ENCODE results near the gene BBS5. TPM values are rescaled to one million over a fixed set of nuclear protein-coding genes. Genes with fewer than 3 reads are reported as not detected.
"Not testable (repeated sequence)": the region's sequence is repeated elsewhere in the genome, so short reads cannot be mapped to it uniquely, and the experiment has no call there.

Gene BBS5
- total RNA-seq, 1 donor from 2014 or later: 8.9 TPM

- peaks cover 9% of the 10 kb centered on the region for H3K27me3 Mint-ChIP-seq (ENCODE audit: low read depth)
- no peak overlapping the region for H3K27ac Mint-ChIP-seq (ENCODE audit: unreplicated experiment)
- peaks cover 11% of the 10 kb centered on the region for H3K9me3 Mint-ChIP-seq (ENCODE audit: low read depth)
- DNase-seq (ENCODE audit: low spot score): no peak
- TF ChIP-seq CTCF (IDR thresholded peaks at IDR 0.05): no peak
- no peaks in the 10 kb centered on the region for H3K36me3 Mint-ChIP-seq (ENCODE audit: low read depth)
- no peaks in the 10 kb centered on the region for H3K4me1 Mint-ChIP-seq (ENCODE audit: low read depth)
- no peak overlapping the region for H3K4me3 Mint-ChIP-seq (ENCODE audit: unreplicated experiment)
Observed at GRCh38 chr2:169448316-169448715, 31.0 kb upstream of the BBS5 start.

GRCh38 chr2:169448865-169449264 lies 30.4 kb upstream of the BBS5 start:
- Mint-ChIP-seq H3K9me3 (ENCODE audit: low read depth) (peaks cover 9% of the 10 kb centered on the region), H3K36me3 (ENCODE audit: low read depth) (no peaks in the 10 kb centered on the region), H3K27ac (ENCODE audit: unreplicated experiment) (no peak overlapping the region), H3K4me1 (ENCODE audit: low read depth) (no peaks in the 10 kb centered on the region), H3K27me3 (ENCODE audit: low read depth) (peaks cover 7% of the 10 kb centered on the region), H3K4me3 (ENCODE audit: unreplicated experiment) (no peak overlapping the region)
- no peak for TF ChIP-seq CTCF (IDR thresholded peaks at IDR 0.05)
- DNase-seq (ENCODE audit: low spot score): no peak

GRCh38 chr2:169452080-169452479 lies 27.2 kb upstream of the BBS5 start:
- Mint-ChIP-seq H3K9me3 (ENCODE audit: low read depth) (no peaks in the 10 kb centered on the region), H3K27ac (ENCODE audit: unreplicated experiment) (no peak overlapping the region), H3K4me1 (ENCODE audit: low read depth) (no peaks in the 10 kb centered on the region), H3K27me3 (ENCODE audit: low read depth) (peaks cover 8% of the 10 kb centered on the region), H3K36me3 (ENCODE audit: low read depth) (no peaks in the 10 kb centered on the region), H3K4me3 (ENCODE audit: unreplicated experiment) (no peak overlapping the region)
- peak; percentile 87 for TF ChIP-seq CTCF (IDR thresholded peaks at IDR 0.05)
- no peak for DNase-seq (ENCODE audit: low spot score)

GRCh38 chr2:169453044-169453443 lies 26.2 kb upstream of the BBS5 start:
- H3K4me3 Mint-ChIP-seq (ENCODE audit: unreplicated experiment); H3K27me3 Mint-ChIP-seq (ENCODE audit: low read depth); DNase-seq (ENCODE audit: low spot score); H3K9me3 Mint-ChIP-seq (ENCODE audit: low read depth); H3K4me1 Mint-ChIP-seq (ENCODE audit: low read depth); H3K27ac Mint-ChIP-seq (ENCODE audit: unreplicated experiment); H3K36me3 Mint-ChIP-seq (ENCODE audit: low read depth): not testable (repeated sequence)

GRCh38 chr2:169461143-169461542 lies 18.2 kb upstream of the BBS5 start:
- Mint-ChIP-seq H3K4me3 (ENCODE audit: unreplicated experiment) (no peak overlapping the region), H3K4me1 (ENCODE audit: low read depth) (peaks cover 12% of the 10 kb centered on the region), H3K27ac (ENCODE audit: unreplicated experiment) (no peak overlapping the region), H3K36me3 (ENCODE audit: low read depth) (no peaks in the 10 kb centered on the region), H3K27me3 (ENCODE audit: low read depth) (peaks cover 2% of the 10 kb centered on the region), H3K9me3 (ENCODE audit: low read depth) (peaks cover 2% of the 10 kb centered on the region)
- no peak for DNase-seq (ENCODE audit: low spot score)
- no peak for TF ChIP-seq CTCF (IDR thresholded peaks at IDR 0.05)

GRCh38 chr2:169462896-169463695 lies 16.2 kb upstream of the BBS5 start:
- Mint-ChIP-seq H3K9me3 (ENCODE audit: low read depth) (no peaks in the 10 kb centered on the region), H3K36me3 (ENCODE audit: low read depth) (no peaks in the 10 kb centered on the region), H3K27ac (ENCODE audit: unreplicated experiment) (no peak overlapping the region), H3K4me3 (ENCODE audit: unreplicated experiment) (no peak overlapping the region), H3K27me3 (ENCODE audit: low read depth) (no peaks in the 10 kb centered on the region), H3K4me1 (ENCODE audit: low read depth) (peaks cover 12% of the 10 kb centered on the region)
- no peak for TF ChIP-seq CTCF (IDR thresholded peaks at IDR 0.05)
- no peak for DNase-seq (ENCODE audit: low spot score)
